22Rv1 (cell line): ENCODE data around the gene MGAT5.

Experiments used
- H3K27ac ChIP-seq: fragments of 450-650 bp; 2 replicates; pipeline ENCODE4 v1.5.1; 2017
- CTCF ChIP-seq: fragments of 450-650 bp; IDR thresholded peaks from 2 replicates; pipeline ENCODE4 v1.5.1; 2017; ENCODE audit warnings: mild to moderate bottlenecking
- ZFX ChIP-seq: fragments of 450-650 bp; IDR thresholded peaks from 2 replicates; pipeline ENCODE4 v1.6.1; 2017; ENCODE audit warnings: antibody characterized with exemption, borderline replicate concordance

Gene MGAT5

GRCh38 chr2:134254824-134255223 is 952 bp downstream of the MGAT5 start:
- no peak overlapping the region for H3K27ac ChIP-seq
- TF ChIP-seq ZFX (no peak), CTCF (no peak)

- no peak overlapping the region for H3K27ac ChIP-seq
- no peak for TF ChIP-seq CTCF
- no peak for TF ChIP-seq ZFX
Measured at GRCh38 chr2:134256956-134257355, 3.1 kb downstream of the MGAT5 start.

DNA sequence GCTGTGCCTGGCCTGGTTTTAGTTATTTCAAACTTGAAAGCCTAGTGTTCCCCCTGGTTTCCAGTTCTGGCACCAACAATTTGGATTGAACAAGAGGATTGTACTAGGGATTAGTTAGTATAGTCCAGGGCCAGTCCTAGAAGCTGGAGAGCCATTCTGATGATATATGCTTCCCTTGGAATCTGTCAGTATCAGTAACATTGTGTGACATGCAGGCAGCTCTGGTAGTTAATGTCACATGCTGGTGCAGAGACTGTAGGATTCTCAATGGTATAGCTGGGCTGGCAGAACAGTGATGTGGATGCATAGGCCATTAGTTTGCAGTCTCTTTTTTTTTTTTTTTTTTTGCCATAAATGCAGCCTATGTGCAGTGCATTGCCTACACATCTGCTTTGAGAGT is 3.6 kb downstream of the MGAT5 start:
- no peak overlapping the region for H3K27ac ChIP-seq
- no peak for TF ChIP-seq ZFX
- TF ChIP-seq CTCF = no peak

DNA sequence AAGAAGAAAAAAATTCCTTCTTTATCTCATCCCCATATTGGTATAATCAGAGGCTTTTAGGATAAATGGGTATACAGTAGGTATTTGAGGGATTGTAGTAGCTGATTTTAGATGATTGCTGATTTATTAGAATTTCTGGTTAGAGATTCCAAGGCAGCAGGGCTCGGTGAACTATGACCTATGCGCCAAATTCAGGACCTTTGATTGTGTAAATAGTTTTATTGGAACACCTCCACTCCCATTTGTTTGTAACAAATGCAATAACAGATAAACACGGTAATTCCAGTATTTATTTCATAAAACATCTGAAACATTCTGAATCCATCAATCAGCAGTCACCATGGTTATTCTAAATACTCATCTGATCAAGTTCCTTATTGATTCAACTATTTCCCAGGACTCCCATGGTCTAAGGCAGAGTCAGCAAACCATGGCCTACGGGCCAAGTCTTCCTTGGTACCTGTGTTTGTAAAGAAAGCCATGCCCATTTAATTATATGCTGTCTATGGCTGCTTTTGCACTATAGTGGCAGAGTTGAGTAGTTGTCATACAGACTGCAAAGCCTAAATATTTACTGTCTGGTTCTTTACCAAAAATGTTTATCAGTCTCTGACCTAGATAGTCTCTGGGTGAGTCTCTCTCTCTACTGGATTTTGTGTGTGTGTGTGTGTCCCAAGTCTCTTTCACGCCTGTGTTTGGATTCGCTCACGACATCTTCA is 4.3 kb downstream of the MGAT5 start:
- TF ChIP-seq ZFX (no peak), CTCF (no peak)
- no peak overlapping the region for H3K27ac ChIP-seq

GRCh38 chr2:134258684-134259388 is 5.0 kb downstream of the MGAT5 start:
- TF ChIP-seq CTCF = no peak
- no peak for TF ChIP-seq ZFX
- no peak overlapping the region for H3K27ac ChIP-seq

- TF ChIP-seq ZFX (no peak), CTCF (no peak)
- no peak overlapping the region for H3K27ac ChIP-seq
Measured at GRCh38 chr2:134259571-134259970, 5.7 kb downstream of the MGAT5 start.

GRCh38 chr2:134259994-134260393 is 6.1 kb downstream of the MGAT5 start:
- H3K27ac ChIP-seq = no peak overlapping the region
- TF ChIP-seq CTCF (no peak), ZFX (no peak)
